ENCODE results near the gene UGT1A5.

DNA sequence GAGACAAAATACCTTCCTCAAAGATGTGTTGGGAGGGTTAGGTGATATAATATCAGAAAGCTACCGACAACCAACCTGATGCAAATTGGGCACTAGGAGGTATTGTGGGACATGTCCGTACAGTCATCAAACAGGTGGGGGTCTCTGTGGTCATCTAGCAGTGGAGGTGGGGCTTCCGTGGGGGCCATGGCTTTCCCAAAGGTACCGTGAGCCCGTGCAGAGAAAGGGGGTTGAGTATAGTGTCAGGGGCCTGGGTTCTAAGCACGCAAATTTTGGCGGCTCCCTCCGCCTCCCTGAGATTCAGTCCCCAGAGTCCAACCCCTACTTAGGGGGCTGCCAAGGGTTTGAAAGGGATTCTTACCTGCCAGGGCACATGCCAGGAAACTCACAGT, 109.0 kb downstream of the UGT1A5 start:
- TF ChIP-seq CTCF (IDR thresholded peaks at IDR 0.05; ENCODE audit: insufficient read depth, low read length, poor library complexity, severe bottlenecking) (no peak), EZH2phosphoT487 (conservative IDR thresholded peaks at IDR 0.05; ENCODE audit: low read length) (no peak)

Measured in SU-DHL-6 (cell line).